Small intestine (tissue), 16 donors: ENCODE data around the gene PRCD. TPM values are rescaled to one million over a fixed set of nuclear protein-coding genes. Genes with fewer than 3 reads are reported as not detected.

Source experiments
- DNase-seq, 2 donors: peaks; one replicate each; pipeline versions ENCODE4 v3.0.0 to v3.0.0-alpha.2; 2013
- FAIRE-seq: peaks from 2 replicates; lab custom pipeline; 2012; peaks lifted over from hg19 to GRCh38; lab: Jason Lieb, UNC
- H3K27ac ChIP-seq, 3 donors: one replicate each; pipeline ENCODE4 v1.5.1; 2013; ENCODE audit warnings: low read length in 2 of 3, mild to moderate bottlenecking in 2 of 3, control low read depth in 1 of 3, inconsistent platforms in 1 of 3, low read depth in 1 of 3, moderate library complexity in 1 of 3
- H3K27me3 ChIP-seq, 3 donors: one replicate each; pipeline ENCODE4 v1.6.1; 2013; ENCODE audit warnings: low read length in 3 of 3, inconsistent platforms in 1 of 3; ENCODE audit not compliant: control insufficient read depth in 3 of 3, insufficient read depth in 3 of 3
- H3K36me3 ChIP-seq, 3 donors: one replicate each; pipeline ENCODE4 v1.6.1; 2013; ENCODE audit warnings: low read length in 3 of 3, inconsistent platforms in 1 of 3, low read depth in 1 of 3, mild to moderate bottlenecking in 1 of 3, moderate library complexity in 1 of 3; ENCODE audit not compliant: control insufficient read depth in 3 of 3, insufficient read depth in 2 of 3
- H3K4me1 ChIP-seq, 3 donors: one replicate each; pipeline ENCODE4 v1.6.1; 2013; ENCODE audit warnings: low read length in 2 of 3, inconsistent platforms in 1 of 3, low read depth in 1 of 3, mild to moderate bottlenecking in 1 of 3, moderate library complexity in 1 of 3; ENCODE audit not compliant: control insufficient read depth in 3 of 3, insufficient read depth in 2 of 3
- H3K4me3 ChIP-seq, 3 donors: one replicate each; pipeline ENCODE4 v1.5.1; 2013; ENCODE audit warnings: low read length in 3 of 3, control low read depth in 1 of 3, inconsistent platforms in 1 of 3, low read depth in 1 of 3, mild to moderate bottlenecking in 1 of 3, moderate library complexity in 1 of 3
- H3K9me3 ChIP-seq, 2 donors: one replicate each; pipeline ENCODE4 v1.6.1; 2013; ENCODE audit warnings: low read depth in 1 of 2, low read length in 1 of 2; ENCODE audit not compliant: control insufficient read depth in 2 of 2, insufficient read depth in 1 of 2
- WGBS, 3 donors: extraction: QIAGEN DNeasy Blood & Tissue Kit; methylation state at CpG; one replicate each; pipeline ENCODE4 v1.1.7; 2013; 5-methylcytosine and 5-hydroxymethylcytosine counted together
- long read RNA-seq, 10 donors: transcript quantifications; one replicate each; lab custom pipeline, GENCODE V29; 2026
- polyA plus RNA-seq, 4 donors: library from polyadenylated mRNA; stranded (reverse) in 3 of 4; unstranded in 1 of 4; fragments of 200-250 nt in 3 of 4; fragments of 120-200 nt in 1 of 4; gene quantifications; one replicate each; pipeline versions ENCODE4 v1.2.1 to v1.2.3, GENCODE V29; 2013
- donor health status: healthy with polysubstance abuse.
- donor health status: control.
- donor health status: control.
- donor health status: Bipolar disorder and iron deficiency.
- donor health status: healthy.

The PRCD gene
- 1 to 10 TPM in 3 of 4 donors, not detected in 1; 1.6 to 3.4 (median 2.2) TPM for polyA plus RNA-seq
- long read RNA-seq, donor 1: 0 reads
- long read RNA-seq, donor 2, partial matches to known transcripts: 0 of 6 reads
- long read RNA-seq, donor 2, other reads (novel, unspliced or antisense): 6 of 6 reads
- long read RNA-seq, donor 3, partial matches to known transcripts: 0 of 14 reads
- long read RNA-seq, donor 3, other reads (novel, unspliced or antisense): 14 of 14 reads
- long read RNA-seq, donor 4: 0 reads
- long read RNA-seq, donor 5: 0 reads
- long read RNA-seq, donor 6: 0 reads
- long read RNA-seq, donor 7: 0 reads
- long read RNA-seq, donor 8: 0 reads
- long read RNA-seq, donor 9, partial matches to known transcripts: 13 of 13 reads
- long read RNA-seq, donor 9, other reads (novel, unspliced or antisense): 0 of 13 reads
- long read RNA-seq, donor 10: 0 reads

- Histone ChIP-seq H3K27ac (peak within 1 kb of the TSS in 2 of 3 donors; percentile 19 to 68), H3K36me3 (peaks cover 0 to 3% (median 0%) of the 10 kb centered on the region in 3 donors), H3K4me3 (peak within 1 kb of the TSS in 2 of 3 donors; percentile 20 to 36), H3K9me3 (no peaks in the 10 kb centered on the region), H3K4me1 (peaks cover 0 to 13% (median 0%) of the 10 kb centered on the region in 3 donors), H3K27me3 (peaks cover 0 to 57% (median 0%) of the 10 kb centered on the region in 3 donors)
- WGBS, 3 donors: 75 to 82% (median 78%) methylated on average over 22 of the region's 22 CpGs
- FAIRE-seq (no peak), DNase-seq (no peak)
Observed at GRCh38 chr17:76539631-76540271, at the start of gene PRCD. Gene PRCD, plus strand, starts transcription at chr17:76540044. Its CDS starts 98 bp downstream, at chr17:76540142.

GRCh38 chr17:76490112-76490710 lies 49.6 kb upstream of the PRCD start:
- Histone ChIP-seq H3K27ac (peak overlapping the region in 1 of 3 donors; percentile 92), H3K9me3 (no peaks in the 10 kb centered on the region), H3K4me3 (no peak overlapping the region), H3K4me1 (peaks cover 4 to 54% (median 23%) of the 10 kb centered on the region in 3 donors), H3K36me3 (peaks cover 0 to 18% (median 2%) of the 10 kb centered on the region in 3 donors), H3K27me3 (no peaks in the 10 kb centered on the region)
- no peak for FAIRE-seq
- DNase-seq: no peak
- 45 to 67% (median 60%) methylated on average over 9 to 10 of the region's 10 CpGs for WGBS, 3 donors

DNA sequence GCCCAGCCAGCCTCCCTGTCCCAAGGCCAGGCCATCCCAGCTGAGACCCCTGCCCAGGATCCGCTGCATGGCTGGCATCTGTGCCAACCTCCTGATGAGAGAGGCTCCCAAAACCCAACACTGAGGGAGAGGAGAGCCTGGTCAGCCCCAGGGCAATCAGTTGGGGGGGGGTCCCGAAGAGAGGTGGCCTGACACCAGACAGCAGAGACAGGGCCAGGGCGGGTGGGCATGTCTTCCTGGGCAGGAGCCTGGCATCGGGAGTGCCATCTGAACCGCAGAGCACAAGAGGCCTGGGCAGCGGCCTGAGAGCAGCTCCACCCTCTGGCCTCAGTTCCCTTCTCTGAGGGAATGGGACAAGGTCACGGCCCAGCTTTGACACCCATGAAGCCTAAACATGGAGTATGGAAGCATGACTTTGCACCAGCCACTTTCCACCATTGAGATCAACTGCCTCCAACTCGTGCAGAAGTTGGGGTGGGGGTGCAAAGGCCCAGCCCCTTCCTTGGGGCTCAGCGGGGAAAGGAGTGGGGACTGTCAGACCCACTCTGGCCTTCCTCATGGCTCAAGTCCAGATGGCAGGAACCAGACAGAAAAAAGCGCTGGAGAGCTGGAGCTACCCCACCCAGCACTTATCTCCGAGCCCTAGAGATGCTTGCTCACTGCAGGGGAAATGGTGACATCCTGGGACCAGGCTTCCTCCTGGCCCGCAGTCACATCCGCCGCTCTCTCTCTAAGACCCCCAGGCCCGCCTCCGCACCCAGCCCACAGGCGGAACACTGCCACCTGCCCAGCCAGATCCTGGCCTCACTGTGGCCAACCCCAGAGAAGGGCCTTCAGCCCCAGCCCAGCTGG lies 48.3 kb upstream of the PRCD start:
- Histone ChIP-seq H3K4me1 (peaks cover 4 to 66% (median 23%) of the 10 kb centered on the region in 3 donors), H3K36me3 (peaks cover 0 to 20% (median 2%) of the 10 kb centered on the region in 3 donors), H3K27me3 (no peaks in the 10 kb centered on the region), H3K27ac (peak overlapping the region; percentile 21 to 92 (median 91)), H3K9me3 (no peaks in the 10 kb centered on the region), H3K4me3 (no peak overlapping the region)
- peak; percentile 42 to 46 for DNase-seq
- no peak for FAIRE-seq
- 45 to 68% (median 56%) methylated on average over 16 to 17 of the region's 17 CpGs for WGBS, 3 donors

- H3K27ac ChIP-seq: peak overlapping the region; percentile 69 to 92 (median 91)
- WGBS, 3 donors: 10 to 46% (median 24%) methylated on average over 11 of the region's 11 CpGs
- peaks cover 4 to 74% (median 23%) of the 10 kb centered on the region in 3 donors for H3K4me1 ChIP-seq
- H3K27me3 ChIP-seq: no peaks in the 10 kb centered on the region
- FAIRE-seq (no peak), DNase-seq (peak; percentile 76 to 89)
- H3K9me3 ChIP-seq: no peaks in the 10 kb centered on the region
- H3K36me3 ChIP-seq: peaks cover 0 to 23% (median 2%) of the 10 kb centered on the region in 3 donors
- peak overlapping the region in 2 of 3 donors; percentile 8 to 35 for H3K4me3 ChIP-seq
Observed at GRCh38 chr17:76492123-76492988, 47.5 kb upstream of the PRCD start.

DNA sequence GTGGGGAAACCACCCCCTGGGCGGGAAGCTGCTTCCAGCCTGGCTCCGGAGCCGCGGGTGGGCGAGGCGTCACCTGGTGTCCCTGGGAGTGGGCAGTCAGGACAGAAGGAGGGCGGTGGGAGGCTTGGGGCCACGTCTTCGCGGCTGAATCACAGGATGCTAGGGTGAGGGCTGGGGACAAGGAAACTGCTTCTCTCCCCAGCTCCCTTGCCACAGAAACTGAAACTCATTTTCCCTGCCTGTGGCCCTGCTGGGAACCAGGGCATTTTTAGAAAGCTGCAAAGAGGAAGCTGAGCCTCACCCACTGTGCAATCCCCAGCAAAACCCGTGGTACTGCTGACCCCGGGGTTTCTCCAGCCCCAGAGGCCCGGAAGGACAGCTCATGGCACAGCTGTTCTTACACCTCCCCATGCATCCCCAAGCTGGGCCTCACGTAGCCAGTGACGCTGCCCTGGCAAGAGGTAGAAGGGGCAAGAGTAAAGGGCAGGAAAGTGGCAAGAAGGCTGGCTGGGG lies 46.8 kb upstream of the PRCD start:
- H3K27ac ChIP-seq: peak overlapping the region; percentile 69 to 92 (median 91)
- peaks cover 0 to 24% (median 1%) of the 10 kb centered on the region in 3 donors for H3K36me3 ChIP-seq
- no peaks in the 10 kb centered on the region for H3K27me3 ChIP-seq
- DNase-seq: peak; percentile 72 to 87
- WGBS, 3 donors: 1 to 9% (median 5%) methylated on average over 14 to 15 of the region's 15 CpGs
- no peak for FAIRE-seq
- no peaks in the 10 kb centered on the region for H3K9me3 ChIP-seq
- peak overlapping the region in 2 of 3 donors; percentile 8 to 35 for H3K4me3 ChIP-seq
- peaks cover 4 to 81% (median 29%) of the 10 kb centered on the region in 3 donors for H3K4me1 ChIP-seq

- Histone ChIP-seq H3K27me3 (no peaks in the 10 kb centered on the region), H3K9me3 (no peaks in the 10 kb centered on the region), H3K4me3 (peak overlapping the region in 1 of 3 donors; percentile 35), H3K27ac (peak overlapping the region; percentile 69 to 92 (median 91)), H3K4me1 (peaks cover 4 to 87% (median 29%) of the 10 kb centered on the region in 3 donors), H3K36me3 (peaks cover 0 to 24% (median 0%) of the 10 kb centered on the region in 3 donors)
- no peak for FAIRE-seq
- 43 to 51% (median 47%) methylated on average over 21 of the region's 21 CpGs for WGBS, 3 donors
- DNase-seq: peak in 1 of 2 donors; percentile 36
Observed at GRCh38 chr17:76493505-76494167, 46.2 kb upstream of the PRCD start.
